CD4-positive, alpha-beta T cell (primary cell): ENCODE measurements around the gene HIGD1A. TPM values are rescaled to one million over a fixed set of nuclear protein-coding genes. Genes with fewer than 3 reads are reported as not detected.
A peak's percentile ranks its signal among the peaks of the same experiment; 100 is the strongest.

ENCODE experiments used
- ATAC-seq: fragments of 200-7000 bp; cut with Tn5 transposase; one replicate; pipeline ENCODE4 v1.10.0; 2022; ENCODE audit warnings: mild to moderate bottlenecking; ENCODE audit not compliant: poor library complexity
- CTCF ChIA-PET: fragments of 350-600 bp; sonication (Branson Sonifier 250); formaldehyde crosslinking; loops from one replicate; lab custom pipeline; 2021; ENCODE audit warnings: antibody characterized with exemption, inconsistent platforms; lab: Charles Lee
- POLR2A ChIA-PET: fragments of 350-600 bp; sonication (Branson Sonifier 250); formaldehyde crosslinking; loops from one replicate; lab custom pipeline; 2021; ENCODE audit warnings: antibody characterized with exemption, inconsistent platforms; lab: Charles Lee
- DNase-seq, 14 experiments: peaks; one replicate each; pipeline ENCODE4 v3.0.0-alpha.2; 2013 to 2020; ENCODE audit warnings: mixed read lengths in 2 of 14
- H3K27ac ChIP-seq, 2 donors: one replicate each; pipeline versions ENCODE4 v1.5.1 to v1.7.0; 2013; ENCODE audit warnings: low read length in 2 of 2, low read depth in 1 of 2, mild to moderate bottlenecking in 1 of 2
- H3K27me3 ChIP-seq, 2 experiments: 1 replicate in 1 of 2; 2 replicates in 1 of 2; pipeline versions ENCODE4 v1.6.1 to v1.7.0; 2013; ENCODE audit warnings: low read length in 2 of 2, control low read depth in 1 of 2, mild to moderate bottlenecking in 1 of 2, moderate library complexity in 1 of 2; ENCODE audit not compliant: insufficient read depth in 2 of 2, control insufficient read depth in 1 of 2
- H3K36me3 ChIP-seq: one replicate; pipeline ENCODE4 v1.6.1; 2013; ENCODE audit warnings: low read length, control low read depth; ENCODE audit not compliant: insufficient read depth
- H3K4me1 ChIP-seq: one replicate; pipeline ENCODE4 v1.6.1; 2013; ENCODE audit warnings: low read length, control low read depth; ENCODE audit not compliant: insufficient read depth
- H3K4me3 ChIP-seq: one replicate; pipeline ENCODE4 v1.5.1; 2013; ENCODE audit warnings: mild to moderate bottlenecking, low read length, moderate library complexity
- H3K9me3 ChIP-seq, 2 experiments: 1 replicate in 1 of 2; 2 replicates in 1 of 2; pipeline versions ENCODE4 v1.6.1 to v1.7.0; 2013; ENCODE audit warnings: low read length in 2 of 2, mild to moderate bottlenecking in 2 of 2, control low read depth in 1 of 2, moderate library complexity in 1 of 2; ENCODE audit not compliant: control insufficient read depth in 1 of 2, insufficient read depth in 1 of 2
- H3K27ac Mint-ChIP-seq: one replicate; pipeline ENCODE4 v1.8.0; 2020; ENCODE audit warnings: mixed read lengths
- H3K27me3 Mint-ChIP-seq: one replicate; pipeline ENCODE4 v1.8.0; 2021; ENCODE audit warnings: mixed read lengths
- H3K36me3 Mint-ChIP-seq: one replicate; pipeline ENCODE4 v1.8.0; 2021; ENCODE audit warnings: low read depth, mixed read lengths
- H3K4me1 Mint-ChIP-seq: one replicate; pipeline ENCODE4 v1.8.0; 2021; ENCODE audit warnings: low read depth, mixed read lengths
- H3K4me3 Mint-ChIP-seq: one replicate; pipeline ENCODE4 v1.8.0; 2020; ENCODE audit warnings: mild to moderate bottlenecking, mixed read lengths
- H3K9me3 Mint-ChIP-seq: one replicate; pipeline ENCODE4 v1.8.0; 2020; ENCODE audit warnings: mixed read lengths
- CTCF ChIP-seq: fragments of 200-600 bp; IDR thresholded peaks from one replicate; pipeline ENCODE4 v1.8.0; 2022; ENCODE audit warnings: antibody characterized with exemption, mild to moderate bottlenecking
- intact Hi-C, 2 experiments: fragments of 100-400 bp; cut with DNase I in 1 of 2; cut with micrococcal nuclease in 1 of 2; formaldehyde crosslinking; loops; one replicate each; pipeline versions ENCODE4 v1.15.1 to v1.9.0; 2023 to 2025; cut with DNase I, micrococcal nuclease
- total RNA-seq, 174 experiments: library from RNA in 2 of 174; stranded (reverse) in 2 of 174; gene quantifications; one replicate each; pipeline ENCODE4 v1.2.3 and lab custom pipeline; 2021 to 2026

The HIGD1A gene
- total RNA-seq, 2 experiments from 2014 or later: 9.3 to 11.3 TPM

- Mint-ChIP-seq H3K4me1 (no peaks in the 10 kb centered on the region), H3K36me3 (no peaks in the 10 kb centered on the region), H3K27ac (no peak overlapping the region), H3K27me3 (no peaks in the 10 kb centered on the region), H3K9me3 (no peaks in the 10 kb centered on the region), H3K4me3 (no peak overlapping the region)
- Histone ChIP-seq H3K4me1 (no peaks in the 10 kb centered on the region), H3K27me3 (no peaks in the 10 kb centered on the region), H3K36me3 (no peaks in the 10 kb centered on the region), H3K4me3 (no peak overlapping the region), H3K27ac (no peak overlapping the region), H3K9me3 (no peaks in the 10 kb centered on the region)
- DNase-seq (no peak), ATAC-seq (no peak)
- ChIA-PET POLR2A (no interaction called here), CTCF (no interaction called here)
- TF ChIP-seq CTCF: no peak
- intact Hi-C loops: no loop called here
These were observed 40.2 kb downstream of the HIGD1A start for GRCh38 chr3:42764115-42764514.

GRCh38 chr3:42763021-42763420 is 41.3 kb downstream of the HIGD1A start:
- Mint-ChIP-seq H3K27ac (no peak overlapping the region), H3K4me1 (no peaks in the 10 kb centered on the region), H3K9me3 (no peaks in the 10 kb centered on the region), H3K4me3 (no peak overlapping the region), H3K36me3 (no peaks in the 10 kb centered on the region), H3K27me3 (no peaks in the 10 kb centered on the region)
- CTCF ChIA-PET: no interaction called here
- H3K9me3 ChIP-seq: no peaks in the 10 kb centered on the region
- no peaks in the 10 kb centered on the region for H3K36me3 ChIP-seq
- POLR2A ChIA-PET: interaction anchor here (0.6 kb wide), 1 partner anchor 10 kb away, joined by 3 read pairs; the partner anchor contains the start of gene CCDC13
- no peak overlapping the region for H3K27ac ChIP-seq
- ATAC-seq: no peak
- no peak overlapping the region for H3K4me3 ChIP-seq
- no peak for TF ChIP-seq CTCF
- intact Hi-C loops: no loop called here
- DNase-seq: no peak
- H3K27me3 ChIP-seq: no peaks in the 10 kb centered on the region
- H3K4me1 ChIP-seq: no peaks in the 10 kb centered on the region

GRCh38 chr3:42762046-42762724 is 42.1 kb downstream of the HIGD1A start:
- H3K36me3 ChIP-seq: no peaks in the 10 kb centered on the region
- Mint-ChIP-seq H3K9me3 (no peaks in the 10 kb centered on the region), H3K4me1 (no peaks in the 10 kb centered on the region), H3K27ac (no peak overlapping the region), H3K4me3 (no peak overlapping the region), H3K36me3 (no peaks in the 10 kb centered on the region), H3K27me3 (no peaks in the 10 kb centered on the region)
- CTCF ChIA-PET: no interaction called here
- intact Hi-C loops: no loop called here
- DNase-seq: peak in 3 of 14 experiments; percentile 13 to 39 (median 29)
- H3K27me3 ChIP-seq: no peaks in the 10 kb centered on the region
- H3K4me1 ChIP-seq: no peaks in the 10 kb centered on the region
- no peak overlapping the region for H3K27ac ChIP-seq
- no peak overlapping the region for H3K4me3 ChIP-seq
- POLR2A ChIA-PET: interaction anchor here (0.6 kb wide), 1 partner anchor 11 kb away, joined by 3 read pairs; the partner anchor contains the start of gene CCDC13
- ATAC-seq: no peak
- no peak for TF ChIP-seq CTCF
- H3K9me3 ChIP-seq: no peaks in the 10 kb centered on the region
